D341Med (cell line): ENCODE results near the gene RNF34.

Experiments
- DNase-seq: peaks from one replicate; pipeline ENCODE4 v3.0.0; 2012; ENCODE audit warnings: low spot score

The RNF34 gene

DNA sequence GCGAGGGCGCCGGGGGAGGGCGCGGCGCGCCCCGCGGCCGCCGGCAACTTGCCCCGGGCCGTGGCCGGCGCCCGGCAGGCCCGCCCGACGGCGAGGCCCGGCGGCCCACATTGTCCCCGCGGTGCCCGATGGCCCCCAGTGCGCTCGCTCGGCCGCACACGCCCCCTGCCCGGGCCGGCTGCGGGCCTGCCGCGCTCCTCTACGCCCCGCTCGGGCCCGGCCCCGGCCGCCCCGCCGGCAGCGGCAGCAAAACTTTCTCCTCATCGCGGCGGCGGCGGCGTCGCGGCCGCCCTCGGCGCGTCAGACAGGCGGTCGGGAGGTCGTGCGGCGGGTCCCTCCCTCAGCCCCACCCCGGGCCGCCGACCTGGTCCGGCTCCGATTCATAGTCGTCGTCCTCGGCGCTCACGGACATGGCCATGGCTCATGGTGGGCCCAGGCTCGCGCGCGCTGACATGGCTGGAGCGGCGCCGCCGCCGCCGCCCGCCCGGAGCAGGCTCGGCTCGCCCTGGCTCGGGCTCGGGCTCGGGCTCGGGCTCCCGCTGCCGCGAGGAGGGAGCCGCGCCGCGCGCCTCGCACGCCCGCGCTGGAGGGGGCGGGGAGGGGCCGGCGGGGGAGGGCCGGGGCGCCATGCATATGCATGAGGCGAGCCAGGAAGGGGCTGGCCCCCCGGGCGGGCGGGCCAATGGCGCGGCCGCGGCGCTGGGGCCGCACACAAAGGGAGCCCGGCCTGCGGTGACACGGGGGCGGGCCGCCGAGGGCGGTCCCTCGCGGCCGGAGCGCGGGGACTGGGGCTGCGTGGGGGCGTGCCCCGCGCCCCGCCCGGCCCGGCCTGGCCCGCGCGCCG lies 67.1 kb downstream of the RNF34 start:
- peak; percentile 99 for DNase-seq

DNA sequence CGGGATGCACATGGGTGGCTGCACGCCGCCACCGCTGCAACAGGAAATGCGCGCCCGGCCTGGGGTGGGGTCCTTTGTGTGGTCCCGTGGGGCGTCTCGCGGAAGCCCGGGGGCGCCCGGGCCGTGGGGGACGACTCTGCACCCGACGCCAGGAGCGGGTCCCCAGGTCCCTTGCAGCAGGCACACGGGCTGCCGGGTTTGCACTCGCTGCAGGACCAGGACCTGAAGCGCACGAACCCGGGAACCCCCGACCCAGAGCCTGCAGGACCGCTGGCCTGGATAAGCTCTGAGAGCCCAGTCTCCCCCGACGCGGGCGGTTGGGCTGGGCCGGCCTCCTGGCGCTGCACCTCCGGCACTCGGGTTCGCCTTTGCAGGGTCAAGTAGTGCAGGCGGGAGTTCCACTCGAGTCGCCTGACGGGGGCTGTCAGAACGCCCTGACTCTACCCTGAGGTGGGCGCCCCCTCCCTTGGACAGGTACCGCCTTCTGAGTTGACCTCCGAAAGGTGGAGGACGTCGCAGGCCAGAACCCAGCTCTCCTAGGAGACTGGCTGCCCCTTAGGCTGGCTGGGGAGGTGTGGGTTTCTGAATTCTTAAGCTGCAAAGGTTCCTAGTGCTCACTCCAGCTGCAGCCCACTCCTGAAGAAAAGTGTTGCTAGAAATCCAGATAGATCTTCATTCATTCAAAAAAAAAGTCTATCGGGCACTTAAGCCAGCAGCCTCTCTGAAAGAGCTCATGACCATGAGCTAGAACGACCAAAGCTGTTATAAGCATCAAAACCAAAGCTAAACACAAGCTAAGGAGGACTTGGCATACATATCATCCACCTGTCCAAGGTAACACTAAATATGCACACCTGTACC lies 68.0 kb downstream of the RNF34 start:
- no peak for DNase-seq

DNA sequence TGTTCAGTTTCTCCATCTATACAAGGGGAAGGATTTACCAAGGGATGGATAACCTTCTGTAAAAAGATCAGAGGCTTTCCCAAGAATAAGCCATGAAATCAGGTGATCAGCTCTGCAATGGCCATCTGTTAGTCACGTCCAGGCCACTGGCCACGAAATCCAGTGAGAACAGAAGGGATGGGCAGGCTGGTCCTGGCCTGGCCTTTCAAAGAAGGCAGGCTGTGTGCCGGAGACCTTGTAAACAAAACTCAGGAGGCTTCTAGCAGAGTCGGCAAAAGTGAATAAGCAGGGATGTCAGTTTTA lies 68.5 kb downstream of the RNF34 start:
- no peak for DNase-seq

DNA sequence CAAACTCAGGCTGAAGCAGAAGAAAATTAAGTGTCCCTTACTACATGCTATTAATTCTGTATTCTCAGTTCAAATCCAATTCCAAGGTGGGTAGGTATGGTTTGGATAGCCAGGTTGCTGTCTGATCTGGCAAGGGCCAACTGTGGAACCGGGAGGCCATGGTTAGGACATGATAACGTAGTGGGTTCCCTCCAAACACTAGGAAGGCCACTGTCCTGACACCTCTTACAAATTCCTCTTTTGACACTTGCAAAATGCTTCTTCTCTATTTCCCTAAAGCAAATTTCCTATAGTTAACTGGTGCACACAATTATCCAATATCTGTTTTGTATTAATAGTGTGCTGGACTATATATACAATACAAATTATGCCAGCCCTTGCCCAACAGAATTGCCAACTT lies 70.8 kb downstream of the RNF34 start:
- DNase-seq, result no peak

DNA sequence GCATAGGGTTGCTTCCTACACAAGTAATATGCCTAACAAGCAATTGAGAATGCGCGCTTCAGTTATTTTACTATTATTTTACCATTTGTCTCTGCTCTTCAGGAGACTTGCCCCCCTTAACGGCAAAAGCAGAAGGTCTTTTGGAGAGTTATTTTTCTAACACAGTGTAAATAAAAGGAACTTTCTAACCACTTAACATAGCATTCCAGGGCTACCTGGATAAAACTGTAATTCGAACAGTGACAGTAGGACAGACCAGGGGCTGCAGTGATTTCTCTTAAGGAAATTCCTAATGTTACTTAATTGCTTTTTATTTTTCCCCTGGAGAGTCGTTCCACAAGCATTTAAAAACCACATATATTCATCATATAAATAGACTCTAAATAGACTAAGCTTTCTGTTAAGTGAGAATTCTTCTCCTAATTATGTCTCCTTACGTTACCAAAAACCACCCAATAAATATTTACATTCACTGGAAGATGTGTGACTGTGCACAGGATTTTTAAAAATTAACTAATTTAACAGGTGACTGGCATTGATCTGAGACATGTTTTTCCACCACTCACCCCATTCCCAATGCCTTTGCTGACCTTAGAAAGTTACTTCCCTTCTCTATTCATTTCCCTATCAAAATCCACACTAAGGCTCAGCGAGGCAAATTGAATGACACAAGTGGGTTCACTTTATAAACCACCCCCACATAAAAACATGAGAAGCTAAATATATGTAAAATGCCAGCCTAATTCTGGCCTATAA lies 72.4 kb downstream of the RNF34 start:
- no peak for DNase-seq
